Mononuclear cell (primary cell): ENCODE measurements around the gene TBC1D19. TPM values are rescaled to one million over a fixed set of nuclear protein-coding genes. Genes with fewer than 3 reads are reported as not detected.

Experiments
- H3K27me3 ChIP-seq: 2 replicates; pipeline ENCODE4 v1.6.0; 2011; ENCODE audit warnings: low read length, control low read depth; ENCODE audit not compliant: insufficient read depth
- H3K4me1 ChIP-seq: 2 replicates; pipeline ENCODE4 v1.5.1; 2011; ENCODE audit warnings: mild to moderate bottlenecking, low read length, control low read depth; ENCODE audit not compliant: insufficient read depth
- H3K4me3 ChIP-seq: 2 replicates; pipeline ENCODE4 v1.5.1; 2011; ENCODE audit warnings: mild to moderate bottlenecking, low read length, moderate library complexity
- H3K9me3 ChIP-seq: 2 replicates; pipeline ENCODE4 v1.5.1; 2011; ENCODE audit warnings: low read depth, mild to moderate bottlenecking, control low read depth, low read length
- total RNA-seq: library from RNA; depleted of rRNA; stranded (reverse); fragments of >200 nt; gene quantifications from one replicate; pipeline ENCODE4 v1.2.3, GENCODE V29; 2012

TBC1D19 gene
- total RNA-seq, 1 donor, result 10.5 TPM

GRCh38 chr4:26724534-26724933 is 140.7 kb downstream of the TBC1D19 start:
- Histone ChIP-seq H3K9me3 (no peaks in the 10 kb centered on the region), H3K4me3 (no peak overlapping the region), H3K27me3 (no peaks in the 10 kb centered on the region), H3K4me1 (no peaks in the 10 kb centered on the region)

DNA sequence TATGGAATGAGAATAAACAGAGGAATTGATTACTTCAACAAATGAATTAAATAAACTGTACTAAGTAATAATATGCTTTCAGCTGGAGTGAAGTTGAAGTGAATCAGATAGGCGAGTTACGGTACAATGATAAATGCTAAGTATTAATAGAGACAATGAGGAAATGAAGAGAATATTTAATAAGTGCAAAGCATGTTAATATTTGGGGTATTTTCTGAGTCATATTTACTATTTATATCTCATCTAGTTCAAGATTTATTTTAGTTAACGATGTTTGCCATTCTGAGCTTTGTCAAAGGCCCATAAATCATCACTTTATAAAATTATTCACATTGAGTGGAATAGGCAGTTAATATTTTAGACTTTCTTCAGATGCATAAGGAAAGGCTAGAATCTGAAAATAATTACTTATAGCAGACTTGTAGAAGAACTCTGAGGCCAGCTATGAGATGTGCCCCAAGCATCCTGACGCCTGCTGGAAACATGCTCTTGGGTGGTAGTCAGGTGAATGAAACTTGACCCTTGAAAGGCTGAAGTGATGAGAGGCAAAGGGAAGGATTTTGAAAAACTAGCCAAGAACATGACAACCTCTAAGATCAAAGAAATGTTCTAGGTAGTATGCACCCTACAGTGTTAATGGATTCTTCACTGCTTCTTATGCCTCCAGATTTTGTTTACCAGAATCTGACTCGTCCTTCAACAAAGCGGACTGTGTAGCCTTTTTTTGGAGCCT is 142.9 kb downstream of the TBC1D19 start:
- Histone ChIP-seq H3K4me3 (no peak overlapping the region), H3K27me3 (no peaks in the 10 kb centered on the region), H3K4me1 (no peaks in the 10 kb centered on the region), H3K9me3 (no peaks in the 10 kb centered on the region)

DNA sequence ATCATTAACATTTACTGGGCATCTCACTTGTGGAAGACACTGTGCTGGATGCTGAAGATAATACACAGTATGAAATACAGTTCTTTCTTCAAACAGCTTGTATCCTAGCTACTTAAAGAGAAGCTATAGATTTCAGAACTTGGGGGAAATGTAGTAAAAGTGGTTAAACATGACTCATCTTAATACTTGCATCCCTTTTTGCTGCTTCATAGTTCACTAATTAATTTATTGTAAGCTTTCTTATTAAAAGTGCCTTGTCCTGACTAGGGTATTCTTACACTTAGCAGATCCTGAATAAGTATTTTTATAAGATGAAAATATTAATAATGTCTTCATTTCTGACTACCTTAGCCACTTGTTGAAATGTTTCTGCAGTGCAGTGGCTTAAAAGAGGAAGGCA is 144.0 kb downstream of the TBC1D19 start:
- H3K4me3 ChIP-seq, result no peak overlapping the region
- H3K4me1 ChIP-seq, result no peaks in the 10 kb centered on the region
- no peaks in the 10 kb centered on the region for H3K9me3 ChIP-seq
- no peaks in the 10 kb centered on the region for H3K27me3 ChIP-seq

DNA sequence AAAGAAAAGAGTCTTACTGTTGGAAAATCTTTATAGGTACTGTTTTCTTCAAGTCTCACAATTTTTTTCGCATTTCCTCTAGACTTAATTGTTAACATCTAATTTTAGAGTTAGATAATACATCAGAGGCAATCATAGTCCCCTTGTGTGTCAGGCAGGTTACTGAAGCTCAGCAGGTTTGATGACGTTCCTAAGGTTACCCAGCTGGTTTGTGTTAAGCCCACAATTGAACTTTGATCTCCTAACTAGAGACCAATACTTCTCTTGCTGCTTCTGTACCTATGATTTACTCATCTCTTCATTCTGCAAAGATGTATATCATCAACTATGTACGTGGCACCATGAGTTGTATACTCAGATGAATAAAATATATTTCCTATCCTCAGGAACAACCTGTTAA is 145.1 kb downstream of the TBC1D19 start:
- Histone ChIP-seq H3K4me1 (no peaks in the 10 kb centered on the region), H3K27me3 (no peaks in the 10 kb centered on the region), H3K4me3 (no peak overlapping the region), H3K9me3 (no peaks in the 10 kb centered on the region)

- no peaks in the 10 kb centered on the region for H3K27me3 ChIP-seq
- H3K4me3 ChIP-seq, result no peak overlapping the region
- H3K4me1 ChIP-seq, result no peaks in the 10 kb centered on the region
- H3K9me3 ChIP-seq, result no peaks in the 10 kb centered on the region
These were observed 145.7 kb downstream of the TBC1D19 start for GRCh38 chr4:26729547-26729946.

GRCh38 chr4:26731351-26732035 is 147.6 kb downstream of the TBC1D19 start:
- Histone ChIP-seq H3K27me3 (no peaks in the 10 kb centered on the region), H3K4me1 (no peaks in the 10 kb centered on the region), H3K4me3 (no peak overlapping the region), H3K9me3 (no peaks in the 10 kb centered on the region)

DNA sequence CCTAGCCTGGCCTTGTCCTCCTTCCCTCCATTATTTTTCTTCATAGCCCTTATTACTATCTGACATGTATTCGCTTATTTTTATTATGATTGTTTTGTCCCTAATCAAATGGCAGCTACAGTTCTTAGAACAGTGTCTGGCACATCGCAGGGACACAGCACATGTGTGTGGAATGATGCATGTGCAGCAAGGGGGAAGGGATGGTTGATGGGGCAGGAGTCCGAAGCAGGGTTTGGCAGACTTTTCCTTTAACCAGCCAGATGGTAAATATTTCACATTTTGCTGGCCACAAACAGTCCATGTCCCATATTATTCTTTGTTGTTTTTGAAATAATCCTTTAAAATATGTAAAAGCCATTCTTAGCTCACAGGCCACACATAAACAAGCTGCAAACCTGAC is 148.5 kb downstream of the TBC1D19 start:
- Histone ChIP-seq H3K4me1 (no peaks in the 10 kb centered on the region), H3K4me3 (no peak overlapping the region), H3K27me3 (no peaks in the 10 kb centered on the region), H3K9me3 (no peaks in the 10 kb centered on the region)

DNA sequence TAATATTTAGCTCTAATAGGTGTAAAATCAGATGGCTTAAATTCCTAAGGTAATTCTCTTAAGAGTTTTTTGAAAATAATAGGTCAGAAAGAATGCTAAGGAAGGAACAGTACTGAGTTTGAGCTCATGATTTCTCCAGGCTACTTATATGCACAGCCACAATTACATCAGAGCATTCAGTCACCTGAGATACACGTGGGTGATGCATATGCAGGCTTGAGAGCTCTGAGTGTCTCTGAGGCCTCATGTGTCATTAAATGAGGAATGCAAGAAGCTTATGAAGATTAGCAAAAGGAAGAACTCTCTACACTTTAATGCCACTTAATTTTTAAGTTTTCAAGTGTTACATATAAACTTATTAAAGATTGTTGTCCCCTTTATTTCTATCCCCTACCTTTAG is 152.7 kb downstream of the TBC1D19 start:
- Histone ChIP-seq H3K27me3 (no peaks in the 10 kb centered on the region), H3K9me3 (no peaks in the 10 kb centered on the region), H3K4me1 (no peaks in the 10 kb centered on the region), H3K4me3 (no peak overlapping the region)

DNA sequence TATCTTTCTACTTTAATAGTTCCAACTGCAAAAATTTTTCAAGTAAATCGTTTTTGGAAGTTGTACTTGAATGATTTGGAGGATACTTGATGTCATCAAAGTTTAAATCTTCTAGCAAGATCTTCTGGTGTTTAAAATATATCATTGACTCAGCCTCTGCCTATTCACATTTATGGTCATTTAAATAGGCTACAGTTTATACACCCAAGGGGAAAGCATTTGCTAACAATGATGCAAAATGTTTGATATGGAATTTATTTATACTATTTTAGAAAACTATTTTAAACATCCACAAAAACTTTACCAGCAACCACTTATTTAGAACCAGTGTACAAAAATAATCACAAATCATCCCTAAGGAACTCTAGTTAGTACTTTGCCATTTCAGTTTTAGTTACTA is 153.5 kb downstream of the TBC1D19 start:
- no peaks in the 10 kb centered on the region for H3K27me3 ChIP-seq
- H3K4me1 ChIP-seq, result no peaks in the 10 kb centered on the region
- no peak overlapping the region for H3K4me3 ChIP-seq
- no peaks in the 10 kb centered on the region for H3K9me3 ChIP-seq

- Histone ChIP-seq H3K9me3 (no peaks in the 10 kb centered on the region), H3K4me1 (no peaks in the 10 kb centered on the region), H3K4me3 (no peak overlapping the region), H3K27me3 (no peaks in the 10 kb centered on the region)
These were observed 157.6 kb downstream of the TBC1D19 start for GRCh38 chr4:26741491-26741871.

DNA sequence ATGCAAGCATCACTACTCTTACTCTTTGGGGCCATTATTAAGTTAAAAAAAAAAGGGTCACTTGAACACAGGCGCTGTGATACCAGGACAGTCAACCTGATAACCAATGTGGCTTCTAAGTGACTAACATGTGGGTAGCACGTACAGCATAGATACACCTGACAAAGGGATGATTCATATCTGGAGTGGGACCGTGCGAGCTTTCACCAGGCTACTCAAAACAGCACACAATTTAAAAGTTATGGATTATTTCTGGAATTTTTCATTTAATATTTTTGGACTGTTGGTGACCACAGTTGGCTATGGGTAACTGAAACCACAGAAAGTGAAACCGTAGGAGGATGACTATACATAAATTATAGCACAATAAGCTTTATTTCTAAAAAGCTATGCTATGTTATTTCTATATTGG is 162.9 kb downstream of the TBC1D19 start:
- Histone ChIP-seq H3K27me3 (no peaks in the 10 kb centered on the region), H3K9me3 (no peaks in the 10 kb centered on the region), H3K4me1 (peaks cover 19% of the 10 kb centered on the region), H3K4me3 (no peak overlapping the region)

DNA sequence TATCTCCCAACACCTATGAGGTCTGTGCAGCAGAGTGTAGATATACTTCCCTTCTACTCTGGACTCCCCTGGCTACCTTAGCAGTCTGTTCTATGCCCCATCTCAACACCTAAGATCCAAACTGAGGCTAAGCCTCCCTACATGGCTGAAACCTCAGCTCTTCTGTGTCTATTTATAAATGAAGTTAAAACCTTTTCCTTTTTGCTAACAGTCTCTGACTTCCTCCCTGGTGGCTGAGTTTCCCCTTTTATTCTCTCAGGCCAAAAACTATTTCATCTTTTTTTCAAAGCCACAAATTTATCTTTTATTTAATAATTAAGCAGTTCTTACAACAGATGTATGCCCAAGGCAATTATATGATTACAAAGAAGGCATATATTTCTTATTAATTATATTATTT is 164.9 kb downstream of the TBC1D19 start:
- Histone ChIP-seq H3K4me1 (peaks cover 19% of the 10 kb centered on the region), H3K27me3 (no peaks in the 10 kb centered on the region), H3K9me3 (no peaks in the 10 kb centered on the region), H3K4me3 (no peak overlapping the region)

- Histone ChIP-seq H3K27me3 (no peaks in the 10 kb centered on the region), H3K4me3 (no peak overlapping the region), H3K4me1 (peaks cover 19% of the 10 kb centered on the region), H3K9me3 (no peaks in the 10 kb centered on the region)
These were observed 166.0 kb downstream of the TBC1D19 start for GRCh38 chr4:26749867-26750266.

GRCh38 chr4:26751004-26751403 is 167.1 kb downstream of the TBC1D19 start:
- Histone ChIP-seq H3K27me3 (no peaks in the 10 kb centered on the region), H3K9me3 (no peaks in the 10 kb centered on the region), H3K4me3 (no peak overlapping the region), H3K4me1 (peaks cover 19% of the 10 kb centered on the region)

- H3K9me3 ChIP-seq, result no peaks in the 10 kb centered on the region
These were observed 168.0 kb downstream of the TBC1D19 start for GRCh38 chr4:26751838-26752237.

DNA sequence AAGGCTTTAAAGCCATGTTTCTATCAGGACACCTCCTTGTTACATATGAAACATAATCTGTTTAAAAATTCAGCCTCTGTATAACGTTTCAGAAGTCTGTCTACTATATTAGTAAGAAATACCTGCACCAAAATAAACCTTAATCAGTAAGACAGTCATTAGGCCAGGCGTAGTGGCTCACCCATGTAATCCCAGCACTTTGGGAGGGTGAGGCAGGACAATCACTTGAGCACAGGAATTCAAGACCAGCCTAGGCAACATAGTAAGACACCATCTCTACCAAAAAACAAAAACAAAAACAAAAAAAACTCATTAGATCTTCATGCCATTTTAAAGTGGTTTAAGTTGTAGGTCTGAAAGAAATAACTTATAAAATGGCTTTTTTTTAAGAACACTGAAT is 169.3 kb downstream of the TBC1D19 start:
- Histone ChIP-seq H3K9me3 (no peaks in the 10 kb centered on the region), H3K4me1 (peaks cover 13% of the 10 kb centered on the region), H3K4me3 (no peak overlapping the region), H3K27me3 (no peaks in the 10 kb centered on the region)

More at GRCh38 chr4:26751838-26752237, 168.0 kb downstream of the TBC1D19 start:
- Histone ChIP-seq H3K27me3 (no peaks in the 10 kb centered on the region), H3K4me3 (no peak overlapping the region), H3K4me1 (peaks cover 17% of the 10 kb centered on the region)
